NOMO-1 (cell line): ENCODE results near the gene GLB1L.
A peak's percentile ranks its signal among the peaks of the same experiment; 100 is the strongest.

ENCODE experiments used
- DNase-seq, 2 experiments: peaks; one replicate each; lab custom pipeline; 2025; ENCODE audit not compliant: unreplicated experiment in 2 of 2; lab: John Stamatoyannopoulos, UW

The GLB1L gene

DNA sequence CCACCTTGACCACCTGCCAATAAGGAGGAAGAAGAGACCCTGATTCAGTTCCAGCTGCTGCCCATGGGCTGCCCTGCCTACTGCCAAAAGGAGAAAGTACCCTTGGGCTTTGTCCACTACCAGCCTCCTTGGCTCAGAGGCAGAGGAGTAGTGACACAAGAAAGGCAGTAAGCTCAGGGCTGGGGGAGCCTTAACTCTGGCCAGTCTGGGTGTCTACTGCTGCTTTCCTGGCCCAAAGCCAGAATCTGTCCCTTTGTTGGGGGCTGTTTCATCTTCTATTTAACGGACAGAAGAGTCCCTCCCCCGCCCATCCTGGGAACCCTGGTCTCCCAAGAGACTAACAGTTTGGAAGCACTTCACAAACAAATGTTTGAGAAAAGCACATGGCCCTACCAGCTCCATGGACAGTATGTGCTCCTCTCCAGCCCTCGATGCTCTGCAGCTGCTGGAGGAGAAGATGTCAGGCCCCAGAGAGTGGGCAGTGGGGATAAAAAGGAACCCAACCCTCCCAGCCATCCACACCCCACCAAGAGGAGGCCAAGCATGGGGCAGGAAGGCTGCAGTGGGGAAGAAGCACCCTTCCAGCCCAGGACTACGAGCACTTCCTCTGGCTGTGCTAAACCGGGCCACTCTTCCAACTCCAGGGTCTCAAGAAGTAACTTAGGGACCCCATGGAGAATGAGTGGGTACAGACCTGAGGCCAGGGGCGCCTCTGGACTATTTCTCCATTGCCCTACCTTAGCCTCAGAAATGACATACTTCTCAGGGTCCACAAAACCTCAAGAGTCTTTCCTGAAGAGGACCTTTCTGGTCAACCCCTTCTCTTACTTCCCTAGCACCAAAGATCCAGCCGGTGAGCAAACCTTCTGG, 17.0 kb downstream of the GLB1L start:
- peak in 1 of 2 experiments; percentile 17 for DNase-seq

DNA sequence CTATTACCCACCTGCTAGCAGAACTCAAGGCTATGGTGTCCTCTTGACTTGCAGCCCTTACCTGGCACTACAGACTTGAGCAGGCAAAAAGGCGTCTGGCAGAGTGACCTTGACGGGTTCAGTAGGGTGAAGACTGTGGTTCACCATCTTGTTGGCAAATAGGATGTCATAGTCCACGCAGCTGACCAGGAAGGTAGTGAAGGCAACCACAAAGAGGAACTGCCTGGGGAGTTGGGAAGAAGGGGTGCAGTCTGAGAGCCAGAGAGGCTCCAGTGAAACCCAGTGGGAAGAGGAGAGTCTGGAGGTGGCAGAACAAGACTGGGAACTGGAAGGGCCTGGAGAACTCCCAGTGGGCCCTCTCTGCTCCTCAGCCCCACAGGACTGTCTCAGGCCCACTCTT, 19.9 kb downstream of the GLB1L start:
- peak; percentile 53 to 75 for DNase-seq

DNA sequence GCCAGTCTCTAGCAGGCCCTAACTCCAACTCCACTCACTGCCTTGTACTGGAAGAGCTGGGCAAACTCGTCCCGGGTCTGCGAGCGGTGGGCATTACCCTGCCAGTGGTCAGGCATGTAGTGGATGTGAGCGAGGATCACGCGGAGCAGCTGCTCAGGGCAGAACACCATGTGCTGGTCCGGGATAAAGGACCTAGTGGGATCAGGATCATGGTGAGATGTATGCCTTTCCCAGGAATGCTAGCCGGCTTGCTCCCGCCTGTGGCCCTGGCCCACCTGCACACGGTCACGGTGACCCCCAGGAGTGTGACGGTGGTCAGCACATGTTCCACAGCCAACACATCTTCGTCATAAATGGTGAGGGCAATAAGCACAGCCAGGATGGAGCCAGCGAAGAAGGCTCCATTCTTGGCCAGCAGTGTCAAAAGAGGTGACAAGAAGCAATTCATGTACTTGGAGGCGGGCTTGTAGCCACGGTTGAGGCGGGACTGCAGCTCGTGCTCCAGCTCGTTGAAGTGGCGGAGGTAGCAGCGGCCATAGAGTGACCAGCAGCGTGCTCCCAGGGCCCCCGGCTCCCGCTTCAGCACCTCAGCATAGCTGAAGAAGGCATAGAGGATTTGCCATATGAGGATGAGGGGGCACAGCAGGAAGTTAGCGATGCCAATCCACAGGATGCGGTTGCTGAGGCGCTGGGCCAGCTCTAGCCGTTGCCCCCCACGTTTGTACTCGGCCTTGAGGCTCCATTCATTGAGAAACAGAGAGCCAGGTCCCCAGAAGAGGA, 21.2 kb downstream of the GLB1L start:
- no peak for DNase-seq

DNA sequence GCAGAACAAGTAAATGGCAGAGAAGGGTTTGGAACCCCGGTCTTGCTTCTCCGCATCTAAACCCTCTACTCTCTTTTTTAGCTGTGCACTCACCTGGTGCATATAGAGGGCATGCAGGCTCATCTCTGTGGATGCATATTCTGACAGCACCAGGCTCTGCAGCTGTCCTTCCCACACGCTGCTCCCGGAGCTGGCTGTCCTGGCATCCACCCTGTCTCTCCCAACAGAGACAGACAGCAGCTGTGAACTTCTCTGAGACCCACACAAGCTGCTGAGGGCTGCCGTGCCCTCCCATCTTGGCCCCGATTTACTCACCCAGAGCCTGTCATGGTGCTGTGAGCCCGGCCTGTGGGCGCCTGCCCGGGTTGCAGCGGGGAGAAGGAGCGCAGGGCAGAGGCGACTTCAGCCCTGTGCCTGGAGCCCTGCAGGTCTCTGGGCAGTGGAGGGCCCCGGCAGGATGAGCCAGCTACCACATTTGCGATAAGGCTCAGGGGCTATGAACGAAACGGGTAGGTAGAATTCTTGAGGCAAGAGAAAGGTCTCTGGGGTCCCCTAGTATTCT, 23.2 kb downstream of the GLB1L start:
- DNase-seq: no peak

DNA sequence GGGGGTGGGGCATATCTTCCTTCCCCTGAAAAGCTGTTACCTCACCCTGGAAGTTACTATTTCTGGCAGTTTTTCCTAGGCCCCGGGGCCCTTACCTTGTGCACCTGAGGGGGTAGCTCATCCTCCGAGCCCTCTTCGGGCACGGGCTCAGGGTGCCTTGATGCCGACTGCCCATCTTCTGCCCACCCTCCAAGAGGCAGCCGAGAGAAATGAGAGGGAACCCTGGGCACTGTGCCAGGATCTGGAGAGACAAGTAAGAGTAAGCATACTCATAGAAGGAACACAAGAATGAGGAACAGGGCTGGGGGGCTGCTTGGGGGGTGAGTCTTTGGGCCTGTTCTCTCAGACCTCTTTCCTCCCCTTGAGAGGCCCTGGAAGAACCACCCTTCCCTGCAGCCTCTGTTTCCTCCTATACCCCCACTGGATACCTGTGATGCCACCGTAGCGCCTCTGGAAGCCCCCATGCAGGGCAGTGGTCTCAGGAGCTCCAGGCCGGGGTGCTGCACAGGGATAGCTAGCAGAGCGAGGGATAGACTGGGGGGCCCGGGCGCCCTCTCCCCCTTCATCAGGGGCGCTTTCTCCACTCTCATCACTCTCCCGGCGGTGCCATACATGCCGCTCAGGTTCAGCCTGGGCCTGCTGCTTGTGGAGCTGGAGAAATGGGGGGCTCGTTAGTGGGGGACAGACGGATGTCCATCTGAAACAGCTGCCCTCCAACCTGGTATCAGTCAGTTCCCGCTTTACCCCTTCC, 24.4 kb downstream of the GLB1L start:
- DNase-seq: no peak

DNA sequence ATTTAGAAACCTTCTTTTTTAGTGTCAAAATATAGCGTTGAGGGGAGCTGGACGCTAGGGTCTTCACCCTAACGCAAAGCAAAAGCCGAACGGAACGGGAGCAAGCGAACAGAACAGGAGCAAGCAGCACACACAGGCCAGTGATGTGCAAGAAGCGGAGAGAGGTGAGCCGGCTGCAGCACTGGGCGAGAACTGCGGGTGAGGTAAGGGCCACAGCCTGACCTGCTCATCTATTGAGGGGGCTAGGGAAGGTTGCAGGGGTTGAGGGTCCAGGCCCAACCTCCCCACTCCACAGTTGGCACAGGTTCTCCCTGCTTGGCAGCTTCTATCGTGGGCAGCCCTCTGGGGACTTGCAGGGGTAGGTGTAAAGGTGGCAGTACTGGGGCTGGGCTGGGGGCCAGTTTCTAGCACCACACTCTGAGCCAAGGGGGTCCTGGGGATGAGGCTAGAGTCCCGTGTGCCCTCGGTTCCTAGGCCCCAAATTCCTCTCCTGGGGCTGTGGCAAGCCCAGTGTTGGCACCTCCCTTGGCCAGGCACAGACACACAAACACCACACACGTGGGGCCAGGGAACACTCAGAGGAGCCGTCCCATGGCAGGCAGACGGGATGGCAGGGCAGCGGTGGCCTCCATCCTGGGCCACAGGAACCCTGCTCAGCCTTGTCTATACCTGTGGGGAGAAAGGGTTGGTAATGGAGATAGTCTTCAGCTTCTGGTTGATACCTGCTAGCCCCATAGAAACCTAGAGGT, 25.3 kb downstream of the GLB1L start:
- no peak for DNase-seq

DNA sequence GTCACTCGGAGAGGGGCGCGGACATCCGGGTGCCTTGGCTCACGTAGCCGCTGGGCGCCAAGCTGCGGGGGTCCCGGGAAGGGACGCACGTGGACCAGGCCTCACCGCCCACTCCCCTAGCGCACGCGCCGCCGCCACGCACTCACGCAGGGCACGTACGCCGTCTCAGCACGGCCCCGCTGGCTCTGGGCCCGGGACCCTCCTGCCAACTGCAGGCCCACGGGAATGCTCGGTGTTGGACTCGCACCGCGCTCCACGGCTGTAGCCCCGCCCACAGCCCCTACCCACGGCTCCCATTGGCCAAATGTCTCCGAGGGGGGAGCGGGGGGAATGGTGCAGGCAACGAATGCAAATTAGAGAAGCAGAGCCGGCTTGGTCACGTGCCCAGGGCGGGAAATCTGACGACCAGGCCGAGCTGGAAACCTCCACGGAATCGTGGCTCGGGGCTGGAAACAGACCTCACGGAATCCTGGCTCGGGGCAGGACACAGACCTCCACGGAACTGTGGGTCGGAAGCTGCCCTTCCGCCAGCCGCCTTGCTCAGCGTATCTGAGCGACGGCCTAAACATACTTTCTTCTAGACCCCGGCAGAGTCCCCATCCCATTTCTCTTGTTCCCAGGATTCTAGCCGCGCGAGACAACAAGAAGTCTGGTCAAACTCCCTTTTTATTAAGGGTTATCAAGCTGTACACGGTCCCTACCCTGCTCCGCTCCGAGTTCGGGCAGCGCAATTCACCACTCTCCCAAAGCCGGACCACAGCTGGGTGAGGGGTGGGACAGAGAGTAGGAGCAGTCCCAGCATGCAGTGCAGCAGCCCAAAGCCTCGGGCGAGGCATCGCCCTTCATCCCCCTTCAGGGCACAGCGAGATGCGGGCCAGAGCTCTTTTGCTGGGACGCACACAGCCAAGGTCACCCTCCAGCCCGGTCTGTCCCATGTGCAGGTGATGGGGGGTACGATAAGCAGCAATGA, 26.2 kb downstream of the GLB1L start, which contains the start of gene ABCB6:
TSS of gene ABCB6 (minus strand) at position 227 of the 970 bp plus-strand sequence. CDS start 285 bp downstream, outside the sequence.
- DNase-seq: no peak

DNA sequence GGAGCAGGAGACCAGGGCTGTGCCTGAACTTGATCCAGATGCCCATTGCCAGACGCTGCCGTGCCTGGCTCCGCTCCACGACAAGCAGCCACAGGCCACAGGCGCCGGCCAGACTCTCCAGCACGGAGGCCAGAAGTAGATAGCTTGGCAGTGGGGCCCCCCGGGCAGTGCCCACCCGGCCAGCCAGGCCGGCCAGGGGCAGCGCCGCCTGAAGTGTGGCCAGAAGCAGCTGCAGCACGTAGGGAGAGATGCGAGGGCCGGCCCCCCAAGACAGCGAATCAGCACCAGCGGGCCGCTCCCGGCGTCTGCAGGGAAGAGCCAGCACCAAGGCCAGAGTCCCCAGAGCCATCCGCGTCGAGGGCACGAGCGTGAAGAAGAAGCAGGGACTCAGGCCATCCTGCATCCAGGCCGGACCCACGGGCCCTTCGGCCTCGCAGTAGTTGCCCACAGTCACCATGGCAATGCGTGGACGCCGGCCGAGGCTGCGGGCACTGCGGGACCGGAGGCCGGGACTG, 27.0 kb downstream of the GLB1L start:
- DNase-seq: no peak

DNA sequence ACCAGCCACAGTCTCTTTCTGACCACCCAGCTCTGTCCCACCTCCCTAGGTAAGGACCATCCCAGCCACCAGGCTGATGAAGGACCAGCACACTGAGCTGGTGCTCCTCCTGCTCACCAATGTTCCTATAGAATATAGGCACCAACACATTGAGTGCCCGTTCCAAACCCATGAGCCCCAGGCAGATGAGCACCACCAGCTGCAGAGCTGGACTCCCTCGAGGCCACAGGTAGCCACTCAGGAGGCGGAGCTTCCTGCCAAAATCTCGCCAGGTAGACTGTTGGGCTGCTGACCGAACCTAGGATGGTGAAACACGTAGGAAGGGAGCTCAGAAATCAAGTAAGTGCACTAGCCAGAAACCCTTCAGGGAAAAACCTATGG, 28.7 kb downstream of the GLB1L start:
- no peak for DNase-seq

DNA sequence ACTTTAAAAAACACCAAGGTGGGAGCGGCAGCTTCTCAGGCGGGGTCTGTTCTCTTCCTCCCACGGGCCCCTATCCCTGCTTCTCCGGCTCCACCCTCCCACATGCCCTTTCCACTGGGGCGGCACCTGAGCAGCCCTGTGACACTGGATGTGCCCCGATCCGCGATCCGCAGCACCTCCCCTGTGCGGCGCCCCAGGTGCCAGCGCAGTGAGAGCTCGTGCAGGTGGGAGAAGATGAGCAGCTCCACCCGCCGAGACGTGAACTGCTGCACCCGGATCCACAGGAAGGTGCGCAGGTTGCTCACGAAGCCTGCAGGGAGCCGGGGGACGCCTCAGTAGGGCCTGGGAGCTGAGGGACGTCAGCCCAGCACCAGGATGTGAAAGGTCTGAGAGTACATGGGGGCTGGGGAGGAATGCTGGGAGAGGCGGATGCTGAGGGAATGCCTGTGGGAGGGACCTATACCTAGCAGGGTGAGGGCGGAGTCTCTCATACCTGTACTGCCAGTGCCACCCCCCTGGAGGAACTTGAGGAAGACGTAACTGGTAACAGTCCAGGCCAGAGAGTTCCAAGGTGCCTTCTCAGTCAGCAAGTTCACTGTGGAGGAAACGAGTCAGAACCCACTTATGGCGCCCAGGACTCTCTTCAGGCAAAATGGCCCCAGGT, 29.2 kb downstream of the GLB1L start:
- DNase-seq: no peak

DNA sequence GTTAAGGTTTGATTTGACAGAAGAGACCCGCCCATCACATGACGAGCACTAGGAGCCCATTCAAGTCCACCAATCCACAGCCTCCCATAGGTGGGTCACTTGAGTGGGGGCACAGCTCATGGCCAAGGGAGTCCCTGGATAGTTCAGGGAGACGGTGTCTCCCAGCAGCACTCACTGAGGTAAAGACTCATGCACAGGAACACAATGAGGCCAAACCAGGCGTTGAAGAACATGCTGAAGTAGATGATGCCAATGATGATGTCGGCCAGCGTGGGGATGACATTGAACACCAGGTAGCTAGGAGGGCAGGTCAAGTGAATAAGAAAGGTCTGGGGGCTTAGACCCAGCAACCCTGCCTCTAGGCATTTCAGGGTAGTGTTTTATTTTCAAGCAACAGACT, 30.5 kb downstream of the GLB1L start:
- no peak for DNase-seq

DNA sequence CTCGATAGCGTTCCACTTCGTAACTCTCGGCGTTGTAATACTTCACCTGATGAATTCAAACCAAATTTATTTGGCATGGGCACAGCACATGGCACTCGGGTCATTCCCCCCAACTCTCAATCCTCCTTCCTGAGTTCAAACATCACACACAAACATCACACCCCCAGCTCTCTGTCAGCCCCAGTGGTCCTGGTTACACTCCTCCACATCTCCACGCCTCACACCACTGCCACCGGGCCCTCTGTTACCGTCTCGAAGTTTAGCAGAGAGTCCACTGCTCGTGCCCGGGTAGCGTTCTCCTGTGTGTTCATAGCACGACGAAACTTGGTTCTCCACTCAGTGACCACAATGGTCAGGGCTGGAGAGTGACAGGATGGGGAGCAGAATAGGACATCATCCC, 31.1 kb downstream of the GLB1L start:
- DNase-seq: no peak

DNA sequence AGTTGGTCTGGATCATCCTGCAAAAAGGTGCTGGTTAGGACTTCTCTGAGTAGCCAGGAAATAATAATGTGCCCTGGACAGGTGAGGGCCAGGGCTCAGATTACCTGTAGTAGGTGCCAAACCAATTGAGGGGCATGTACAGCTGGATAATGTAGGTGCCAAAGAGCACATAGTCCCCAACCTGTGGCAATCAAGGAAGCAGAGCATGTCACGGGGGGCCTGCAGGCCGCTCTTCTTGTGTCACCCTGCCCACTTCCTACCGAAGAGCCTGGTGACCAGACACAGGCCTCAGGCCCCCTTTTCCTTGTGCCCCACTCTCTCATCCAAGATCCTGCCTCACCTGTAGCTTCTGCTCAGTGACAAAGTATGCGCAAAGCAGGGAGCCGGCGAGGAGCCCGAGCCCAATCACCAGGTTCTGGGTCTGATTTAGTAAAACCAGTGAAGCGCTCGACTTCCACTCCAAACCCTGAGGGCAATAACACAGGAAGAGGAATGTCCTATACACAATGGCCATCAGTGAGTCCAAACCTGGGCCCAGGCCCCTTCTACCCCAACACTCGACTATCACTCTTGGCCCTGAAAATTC, 31.7 kb downstream of the GLB1L start:
- no peak for DNase-seq

DNA sequence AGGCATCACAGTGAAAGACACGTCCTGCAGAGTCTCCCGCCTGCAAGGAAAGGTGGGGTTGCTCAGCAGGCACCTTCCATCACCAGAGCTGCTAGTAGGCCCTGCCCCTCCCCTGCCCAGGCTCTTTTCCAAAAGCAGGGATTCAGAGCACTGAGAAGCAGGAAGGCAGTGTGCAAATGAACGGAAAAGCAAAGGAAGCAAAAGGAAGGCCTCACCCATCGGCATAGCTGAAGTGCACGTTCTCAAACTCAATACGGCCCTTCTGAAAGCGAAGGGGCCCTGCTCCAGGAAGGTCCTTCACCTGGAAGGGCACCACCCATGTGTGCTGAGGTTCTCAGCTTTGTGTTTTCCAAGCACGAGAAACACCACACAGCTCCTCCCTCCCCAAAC, 32.2 kb downstream of the GLB1L start:
- DNase-seq: no peak

DNA sequence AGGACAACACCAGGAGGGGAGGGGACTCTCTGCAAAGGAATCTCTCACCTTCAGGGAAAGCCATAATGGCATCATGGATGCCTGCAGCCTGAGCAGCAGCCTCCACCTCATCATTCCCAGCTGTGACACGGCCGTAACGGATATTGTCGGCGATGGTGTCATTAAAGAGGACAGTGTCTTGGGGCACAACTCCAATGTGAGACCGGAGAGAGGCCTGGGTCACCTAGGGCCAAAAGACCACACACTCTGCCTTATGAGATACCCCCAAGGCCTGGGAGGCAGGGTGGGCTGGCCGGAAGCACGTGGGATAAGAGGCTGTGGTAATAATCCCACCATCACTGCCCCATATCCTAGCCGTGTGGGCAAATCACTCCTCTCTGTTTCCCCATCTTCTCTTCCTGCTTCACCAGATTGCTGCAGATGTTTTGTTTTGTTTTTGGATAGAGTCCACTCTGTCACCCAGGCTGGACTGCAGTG, 34.3 kb downstream of the GLB1L start:
- DNase-seq: no peak

DNA sequence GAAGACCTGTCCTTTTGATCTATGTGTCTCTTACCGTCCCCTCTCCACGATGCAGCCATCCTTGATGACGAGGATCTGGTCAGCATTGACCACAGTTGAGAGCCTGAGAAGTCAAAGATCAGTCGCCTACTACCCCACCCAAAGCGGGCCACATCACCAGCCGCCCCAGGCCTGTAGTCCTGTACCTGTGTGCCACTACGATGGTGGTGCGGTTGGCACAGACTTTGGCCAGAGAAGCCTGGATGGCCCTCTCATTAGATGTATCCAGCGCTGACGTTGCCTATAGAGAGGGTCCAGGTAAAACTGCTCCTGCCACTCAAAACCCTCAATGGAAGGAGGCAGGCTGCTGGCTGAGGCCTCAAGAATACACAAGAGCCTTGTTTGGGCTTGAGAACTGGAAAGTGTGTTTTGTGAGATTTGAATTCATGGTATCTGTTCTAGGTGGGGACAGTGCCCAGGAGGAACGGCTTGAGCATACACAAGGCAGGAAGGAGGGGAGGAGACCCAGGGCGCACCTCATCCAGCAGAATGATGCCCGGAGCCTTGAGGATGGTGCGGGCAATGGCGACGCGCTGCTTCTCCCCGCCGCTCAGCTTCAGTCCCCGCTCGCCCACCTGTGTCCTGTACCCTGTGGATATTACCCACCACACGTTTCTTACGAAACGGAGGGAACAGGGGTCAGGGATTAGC, 34.9 kb downstream of the GLB1L start:
- DNase-seq: no peak
